GM18867 (cell line): ENCODE measurements around the gene SDF4.

Experiments
- ATAC-seq: cut with Tn5 transposase; IDR thresholded peaks from one replicate; pipeline ENCODE4 v1.9.1; 2021; ENCODE audit warnings: mild to moderate bottlenecking, moderate library complexity; ENCODE audit not compliant: unreplicated experiment

SDF4 gene

GRCh38 chr1:1242461-1243265, 10.9 kb upstream of the SDF4 start:
- no peak for ATAC-seq

GRCh38 chr1:1241588-1242219, 9.9 kb upstream of the SDF4 start:
- ATAC-seq, result no peak

GRCh38 chr1:1240822-1241587, 9.2 kb upstream of the SDF4 start:
- no peak for ATAC-seq

DNA sequence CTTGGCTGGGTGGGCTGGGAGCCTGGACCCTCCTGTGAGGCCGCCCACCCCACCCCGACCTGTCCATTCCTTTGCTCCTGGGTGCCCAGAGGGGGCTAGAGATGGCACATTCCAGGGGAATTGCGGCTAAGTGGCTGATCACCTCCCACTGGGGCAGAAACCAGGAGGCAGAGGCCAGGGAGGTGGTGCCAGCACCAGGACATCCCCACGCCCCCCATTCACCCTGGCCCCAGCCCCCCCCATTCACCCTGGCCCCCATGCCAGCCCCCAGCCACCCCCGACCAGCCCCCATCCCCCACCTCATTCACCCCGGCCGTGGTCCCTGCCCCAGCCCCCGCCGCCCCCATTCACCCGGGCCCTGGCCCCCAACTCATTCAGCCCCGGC, 8.5 kb upstream of the SDF4 start:
- no peak for ATAC-seq

DNA sequence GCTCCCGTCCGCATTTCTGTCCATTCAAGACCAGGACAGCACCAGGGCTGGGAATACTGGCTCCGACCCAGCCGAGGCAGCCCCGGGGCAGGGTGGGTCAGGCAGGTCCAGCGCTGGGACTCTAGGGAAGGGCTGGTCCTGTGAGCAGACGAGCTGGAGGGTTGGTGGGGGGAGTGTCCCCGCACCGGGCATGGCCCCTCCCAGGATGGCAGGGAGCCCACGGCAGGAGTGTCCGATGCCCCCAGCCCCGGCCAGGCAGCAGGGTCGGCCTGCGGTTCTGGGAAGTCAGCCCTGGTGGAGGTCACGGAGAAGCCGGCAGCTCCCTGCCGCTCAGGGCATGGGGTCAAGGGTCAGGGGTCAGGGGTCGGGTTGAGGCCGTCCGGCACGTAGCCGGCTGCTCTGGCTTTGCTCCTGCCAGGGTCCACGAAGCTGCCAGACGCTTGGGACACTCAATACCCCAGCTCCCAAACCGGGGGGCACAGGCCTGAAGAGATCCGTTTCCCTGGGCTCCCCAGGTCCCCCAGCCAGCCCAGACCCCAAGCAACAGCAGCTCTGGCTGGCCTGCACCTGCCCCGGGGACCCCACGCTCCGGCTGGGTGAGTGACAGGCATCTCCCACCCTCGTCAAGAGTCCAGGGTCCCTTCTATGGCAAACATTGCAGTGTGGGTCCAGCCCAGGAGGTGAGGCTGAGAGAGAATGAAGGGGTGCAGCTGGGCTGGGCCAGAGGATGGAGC, 8.0 kb upstream of the SDF4 start:
- ATAC-seq, result no peak

DNA sequence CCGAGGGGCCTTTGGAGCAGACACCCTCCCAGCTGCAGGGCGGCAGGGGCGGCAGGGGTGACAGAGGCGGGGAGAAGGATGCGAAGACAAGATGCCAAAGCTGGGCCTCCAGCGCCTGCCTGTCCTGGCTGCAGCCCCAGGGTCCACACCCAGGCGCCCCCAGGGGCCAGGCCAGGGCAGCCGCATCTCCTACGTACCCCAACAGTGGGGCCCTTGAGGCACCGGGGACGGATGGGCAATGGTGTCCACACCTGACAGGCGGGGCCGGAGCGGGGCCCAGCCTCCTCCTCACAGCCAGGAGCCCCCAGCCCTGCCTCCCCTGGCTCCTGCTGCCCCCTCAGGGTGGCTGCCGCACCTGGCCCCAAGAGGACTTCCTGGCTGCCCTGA, 7.4 kb upstream of the SDF4 start:
- no peak for ATAC-seq

GRCh38 chr1:1238702-1239178, 6.9 kb upstream of the SDF4 start:
- no peak for ATAC-seq

GRCh38 chr1:1237874-1238701, 6.3 kb upstream of the SDF4 start:
- no peak for ATAC-seq

DNA sequence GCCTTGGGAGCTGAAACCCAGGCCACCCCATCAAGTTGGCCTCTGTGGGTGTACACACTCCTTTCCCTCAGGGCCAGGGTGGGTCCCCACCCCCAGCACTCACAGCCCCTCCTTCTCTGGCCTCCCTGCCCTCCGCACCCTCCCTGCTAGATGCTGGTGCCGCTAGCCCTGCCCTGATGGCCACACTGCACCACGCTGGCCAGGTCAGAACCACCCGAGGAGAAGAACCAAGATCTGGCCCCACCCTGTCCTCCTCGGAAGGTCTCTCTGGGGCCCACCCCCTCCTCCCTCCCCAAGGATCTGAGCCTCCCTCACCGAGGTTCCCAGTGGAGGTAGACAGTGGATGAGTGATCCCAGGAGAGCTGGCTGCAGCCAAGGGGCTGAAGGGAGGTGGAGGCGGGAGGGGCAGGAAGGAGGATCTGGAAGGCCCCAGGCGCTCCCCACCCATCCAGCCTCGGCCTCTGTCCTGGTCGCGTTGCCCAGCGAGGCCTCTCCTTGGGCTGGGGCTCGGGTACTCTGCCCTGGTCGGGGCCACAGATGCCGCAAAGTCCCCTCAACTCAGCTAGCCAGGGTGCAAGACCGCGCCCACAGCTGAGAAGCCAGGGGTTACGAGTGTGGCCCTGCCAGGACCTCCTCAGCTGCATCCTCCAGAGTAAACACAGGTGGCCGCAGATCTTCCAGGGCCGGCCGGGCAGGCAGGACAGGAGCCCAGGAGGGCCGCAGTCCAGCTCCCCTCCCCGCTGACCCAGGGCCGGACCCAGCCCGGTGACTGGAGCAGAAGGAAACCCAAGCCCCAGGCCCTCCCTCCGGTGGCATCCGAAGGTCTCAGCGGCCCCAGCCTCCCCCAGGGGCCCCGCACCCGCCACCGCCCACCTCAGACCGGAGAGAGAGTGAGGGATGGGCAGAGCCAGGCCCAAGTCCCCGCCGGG, 5.4 kb upstream of the SDF4 start:
- no peak for ATAC-seq

DNA sequence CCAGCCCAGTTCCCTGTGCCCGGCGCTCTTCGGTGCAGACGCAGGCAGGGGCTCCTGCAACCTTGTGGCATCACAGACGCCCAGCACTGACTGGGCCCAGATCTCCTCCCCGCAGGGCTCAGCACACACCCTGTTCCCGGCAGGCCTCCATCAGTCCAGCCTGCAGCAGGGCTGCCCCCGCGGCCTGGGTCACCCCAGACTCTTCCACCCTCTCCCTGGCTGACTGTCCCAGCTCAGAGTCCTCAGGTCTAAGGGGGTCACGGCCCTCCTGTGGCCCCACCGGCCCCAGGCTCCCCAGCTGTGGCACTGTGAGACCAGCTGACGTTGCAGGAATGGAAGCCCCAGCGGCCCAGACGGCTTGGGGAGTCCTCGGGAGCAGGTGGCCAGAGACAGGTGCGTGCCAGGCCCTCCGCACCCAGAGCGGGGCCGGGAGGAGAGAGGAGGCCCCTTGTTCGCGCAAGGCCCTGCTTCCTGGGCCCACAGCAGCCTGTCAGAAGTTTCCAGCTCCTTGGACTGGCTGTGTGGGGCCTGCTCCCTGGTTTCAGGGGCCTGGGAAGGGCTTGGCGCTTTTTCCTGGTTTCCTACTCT, 4.5 kb upstream of the SDF4 start:
- no peak for ATAC-seq

GRCh38 chr1:1235016-1235744, 3.4 kb upstream of the SDF4 start:
- no peak for ATAC-seq

GRCh38 chr1:1234180-1234808, 2.5 kb upstream of the SDF4 start:
- ATAC-seq, result no peak

GRCh38 chr1:1233567-1233892, 1.7 kb upstream of the SDF4 start:
- ATAC-seq, result no peak

GRCh38 chr1:1232796-1233566, 1.2 kb upstream of the SDF4 start:
- ATAC-seq, result no peak

DNA sequence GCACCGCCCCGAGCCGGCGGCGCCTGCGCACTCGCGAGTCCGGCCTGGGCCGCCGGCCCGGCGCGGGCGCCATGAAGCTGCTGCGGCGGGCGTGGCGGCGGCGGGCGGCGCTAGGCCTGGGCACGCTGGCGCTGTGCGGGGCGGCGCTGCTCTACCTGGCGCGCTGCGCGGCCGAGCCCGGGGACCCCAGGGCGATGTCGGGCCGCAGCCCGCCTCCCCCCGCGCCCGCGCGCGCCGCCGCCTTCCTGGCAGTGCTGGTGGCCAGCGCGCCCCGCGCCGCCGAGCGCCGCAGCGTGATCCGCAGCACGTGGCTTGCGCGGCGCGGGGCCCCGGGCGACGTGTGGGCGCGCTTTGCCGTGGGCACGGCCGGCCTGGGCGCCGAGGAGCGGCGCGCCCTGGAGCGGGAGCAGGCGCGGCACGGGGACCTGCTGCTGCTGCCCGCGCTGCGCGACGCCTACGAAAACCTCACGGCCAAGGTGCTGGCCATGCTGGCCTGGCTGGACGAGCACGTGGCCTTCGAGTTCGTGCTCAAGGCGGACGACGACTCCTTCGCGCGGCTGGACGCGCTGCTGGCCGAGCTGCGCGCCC, 501 bp upstream of the SDF4 start, which contains the start of gene B3GALT6:
B3GALT6 (plus strand) TSS at position 30 of the 588 bp plus-strand sequence; CDS start at position 72, 42 bp downstream.
- ATAC-seq, result no peak

GRCh38 chr1:1230656-1231399, 973 bp downstream of the SDF4 start:
- no peak for ATAC-seq
